HFF-Myc (cell line): ENCODE measurements around the gene SNCB.

Experiments used
- DNase-seq: peaks from one replicate; pipeline ENCODE4 v3.0.0-alpha.2; 2011; ENCODE audit warnings: low read depth; ENCODE audit errors: extremely low read depth
- H3K4me3 ChIP-seq: replicated peaks from 2 replicates; pipeline ENCODE4 v1.5.1; 2011; ENCODE audit warnings: low read depth, mild to moderate bottlenecking, control low read depth, low read length
- CTCF ChIP-seq: IDR thresholded peaks from 2 replicates; pipeline ENCODE4 v1.5.1; 2012; ENCODE audit warnings: mild to moderate bottlenecking, low read depth, low read length, control low read depth; ENCODE audit errors: missing control alignments

The SNCB gene

GRCh38 chr5:176644294-176644693 lies 14.0 kb upstream of the SNCB start:
- no peak for DNase-seq

GRCh38 chr5:176643491-176644219 lies 13.3 kb upstream of the SNCB start:
- no peak for DNase-seq
- H3K4me3 ChIP-seq = no peak overlapping the region
- no peak for TF ChIP-seq CTCF

More at GRCh38 chr5:176644294-176644693, 14.0 kb upstream of the SNCB start:
- TF ChIP-seq CTCF = no peak
- no peak overlapping the region for H3K4me3 ChIP-seq

GRCh38 chr5:176642675-176643490 lies 12.5 kb upstream of the SNCB start:
- no peak for DNase-seq

GRCh38 chr5:176640616-176641015 lies 10.3 kb upstream of the SNCB start:
- no peak overlapping the region for H3K4me3 ChIP-seq
- DNase-seq = no peak
- no peak for TF ChIP-seq CTCF

More at GRCh38 chr5:176642675-176643490, 12.5 kb upstream of the SNCB start:
- no peak for TF ChIP-seq CTCF
- H3K4me3 ChIP-seq = no peak overlapping the region

GRCh38 chr5:176639981-176640380 lies 9.6 kb upstream of the SNCB start:
- H3K4me3 ChIP-seq = no peak overlapping the region
- DNase-seq = no peak
- no peak for TF ChIP-seq CTCF

- H3K4me3 ChIP-seq = no peak overlapping the region
- no peak for DNase-seq
- TF ChIP-seq CTCF = no peak
Observed at GRCh38 chr5:176639208-176639607, 8.9 kb upstream of the SNCB start.
